Hepatocyte (in vitro differentiated cells): ENCODE data around the gene RALGPS2.

Source experiments
- EZH2 ChIP-seq: fragments of 200-600 bp; sonication (generic); IDR thresholded peaks from 2 replicates; pipeline ENCODE4 v1.6.1; 2016; ENCODE audit warnings: antibody characterized with exemption, mild to moderate bottlenecking, borderline replicate concordance
- EZH2phosphoT487 ChIP-seq: fragments of 200-600 bp; sonication (generic); IDR thresholded peaks from one replicate; pipeline ENCODE4 v1.6.1; 2018; ENCODE audit warnings: antibody characterized with exemption, mild to moderate bottlenecking, low read depth, moderate library complexity; ENCODE audit not compliant: unreplicated experiment, severe bottlenecking
- TF ChIP-seq, protein P1 (sequence below): fragments of 200-600 bp; sonication (generic); IDR thresholded peaks from 2 replicates; pipeline ENCODE4 v1.5.1; 2016; ENCODE audit warnings: antibody characterized with exemption, mild to moderate bottlenecking; ENCODE audit not compliant: poor library complexity

DNA sequence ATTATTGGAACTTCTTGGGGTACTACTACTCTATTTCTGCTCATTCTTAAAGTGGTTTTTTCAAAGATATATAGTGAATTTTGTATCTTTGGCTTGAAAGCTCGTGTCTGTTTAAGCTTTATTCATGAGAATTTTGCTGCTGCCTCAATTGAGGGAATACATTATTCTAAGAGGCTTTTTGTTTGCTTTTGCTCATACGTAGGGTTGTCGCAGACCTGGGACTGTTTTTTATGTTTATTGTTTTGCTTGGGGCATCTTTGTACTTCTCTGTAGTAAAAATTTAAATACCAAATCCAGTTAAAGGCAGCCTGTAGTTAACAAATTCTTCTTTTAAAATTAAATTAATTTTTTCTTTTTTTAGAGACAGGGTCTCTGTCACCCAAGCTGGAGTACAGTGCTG, 83.5 kb downstream of the RALGPS2 start:
- TF ChIP-seq, protein P1, sequence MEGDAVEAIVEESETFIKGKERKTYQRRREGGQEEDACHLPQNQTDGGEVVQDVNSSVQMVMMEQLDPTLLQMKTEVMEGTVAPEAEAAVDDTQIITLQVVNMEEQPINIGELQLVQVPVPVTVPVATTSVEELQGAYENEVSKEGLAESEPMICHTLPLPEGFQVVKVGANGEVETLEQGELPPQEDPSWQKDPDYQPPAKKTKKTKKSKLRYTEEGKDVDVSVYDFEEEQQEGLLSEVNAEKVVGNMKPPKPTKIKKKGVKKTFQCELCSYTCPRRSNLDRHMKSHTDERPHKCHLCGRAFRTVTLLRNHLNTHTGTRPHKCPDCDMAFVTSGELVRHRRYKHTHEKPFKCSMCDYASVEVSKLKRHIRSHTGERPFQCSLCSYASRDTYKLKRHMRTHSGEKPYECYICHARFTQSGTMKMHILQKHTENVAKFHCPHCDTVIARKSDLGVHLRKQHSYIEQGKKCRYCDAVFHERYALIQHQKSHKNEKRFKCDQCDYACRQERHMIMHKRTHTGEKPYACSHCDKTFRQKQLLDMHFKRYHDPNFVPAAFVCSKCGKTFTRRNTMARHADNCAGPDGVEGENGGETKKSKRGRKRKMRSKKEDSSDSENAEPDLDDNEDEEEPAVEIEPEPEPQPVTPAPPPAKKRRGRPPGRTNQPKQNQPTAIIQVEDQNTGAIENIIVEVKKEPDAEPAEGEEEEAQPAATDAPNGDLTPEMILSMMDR: no peak
- TF ChIP-seq EZH2phosphoT487 (no peak), EZH2 (no peak)
